Measurements from ENCODE around the gene TBC1D22B. TPM values are rescaled to one million over a fixed set of nuclear protein-coding genes. Genes with fewer than 3 reads are reported as not detected.

The TBC1D22B gene
- total and polyA plus RNA-seq, 2 donors (not counting 3 experiments of a cell fraction or from before 2014, with no cell fraction given): 13.1 to 13.6 TPM

- DNase-seq (ENCODE audit: low read depth, low spot score) (no peak), FAIRE-seq (no peak)
- no peak overlapping the region for H3K9ac ChIP-seq (replicated peaks; ENCODE audit: extremely low read depth, insufficient read depth, low read length)
- no peak overlapping the region for H3K4me3 ChIP-seq (replicated peaks in 1 of 3; ENCODE audit: insufficient read depth in 1 of 3, low read depth in 1 of 3, low read length in 3 of 3)
- TF ChIP-seq, protein P1, sequence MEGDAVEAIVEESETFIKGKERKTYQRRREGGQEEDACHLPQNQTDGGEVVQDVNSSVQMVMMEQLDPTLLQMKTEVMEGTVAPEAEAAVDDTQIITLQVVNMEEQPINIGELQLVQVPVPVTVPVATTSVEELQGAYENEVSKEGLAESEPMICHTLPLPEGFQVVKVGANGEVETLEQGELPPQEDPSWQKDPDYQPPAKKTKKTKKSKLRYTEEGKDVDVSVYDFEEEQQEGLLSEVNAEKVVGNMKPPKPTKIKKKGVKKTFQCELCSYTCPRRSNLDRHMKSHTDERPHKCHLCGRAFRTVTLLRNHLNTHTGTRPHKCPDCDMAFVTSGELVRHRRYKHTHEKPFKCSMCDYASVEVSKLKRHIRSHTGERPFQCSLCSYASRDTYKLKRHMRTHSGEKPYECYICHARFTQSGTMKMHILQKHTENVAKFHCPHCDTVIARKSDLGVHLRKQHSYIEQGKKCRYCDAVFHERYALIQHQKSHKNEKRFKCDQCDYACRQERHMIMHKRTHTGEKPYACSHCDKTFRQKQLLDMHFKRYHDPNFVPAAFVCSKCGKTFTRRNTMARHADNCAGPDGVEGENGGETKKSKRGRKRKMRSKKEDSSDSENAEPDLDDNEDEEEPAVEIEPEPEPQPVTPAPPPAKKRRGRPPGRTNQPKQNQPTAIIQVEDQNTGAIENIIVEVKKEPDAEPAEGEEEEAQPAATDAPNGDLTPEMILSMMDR (IDR thresholded peaks at IDR 0.05; ENCODE audit: extremely low read depth in 1 of 2, insufficient read depth in 1 of 2, low read depth in 1 of 2, low read length in 2 of 2): no peak
- no peak for TF ChIP-seq GATA2 (IDR thresholded peaks at IDR 0.05; ENCODE audit: insufficient read depth, insufficient read length, low read depth, low read length)
- TF ChIP-seq MYC (IDR thresholded peaks at IDR 0.05; ENCODE audit: low read depth, low read length): no peak
- TF ChIP-seq POLR2A (IDR thresholded peaks at IDR 0.05; ENCODE audit: low read depth, low read length): no peak
- no peak for TF ChIP-seq EZH2 (IDR thresholded peaks at IDR 0.05; ENCODE audit: borderline replicate concordance, low read depth, low read length, severe bottlenecking)
- TF ChIP-seq POLR2AphosphoS5 (IDR thresholded peaks at IDR 0.05; ENCODE audit: insufficient read depth, low read depth, low read length): no peak
- no peak for TF ChIP-seq FOS (IDR thresholded peaks at IDR 0.05; ENCODE audit: borderline replicate concordance, insufficient read depth, low read length)
- TF ChIP-seq MAX (IDR thresholded peaks at IDR 0.05; ENCODE audit: insufficient read depth, insufficient read length): no peak
- no peak for TF ChIP-seq JUN (IDR thresholded peaks at IDR 0.05; ENCODE audit: borderline replicate concordance, insufficient read depth, insufficient read length, low read depth)
- intact Hi-C loops (cut with micrococcal nuclease): loop anchor here (10.0 kb wide), 1 partner anchor 291 kb away; no protein-coding TSS in a partner anchor
- POLR2A ChIA-PET: no interaction called here
- no peaks in the 10 kb centered on the region for H4K20me1 ChIP-seq (replicated peaks; ENCODE audit: control insufficient read depth, extremely low read depth, insufficient read depth, low read length)
- H3K4me1 ChIP-seq (ENCODE audit: control insufficient read depth, extremely low read depth, insufficient read depth, low read length): no peaks in the 10 kb centered on the region
- CTCF ChIA-PET: interaction anchor here (0.8 to 4.9 kb wide), 4 partner anchors 9 to 295 kb away, joined by 3 to 41 read pairs (median 4); no protein-coding TSS in a partner anchor
- BruUV-seq (replicated peaks): no TSS peak
- H3K79me2 ChIP-seq (ENCODE audit: control insufficient read depth, insufficient read depth, low read length): no peaks in the 10 kb centered on the region
- dilution Hi-C loops (cut with MboI; ENCODE audit: extremely low pct_ligation_motif_present, low sequenced_read_pairs): no loop called here
- H3K27ac ChIP-seq (ENCODE audit: insufficient read depth, low read depth, low read length): no peak overlapping the region
- H2AFZ ChIP-seq (ENCODE audit: low read depth, low read length): no peak overlapping the region
- H3K9me3 ChIP-seq (replicated peaks; ENCODE audit: control insufficient read depth, insufficient read depth, low read length): no peaks in the 10 kb centered on the region
- H3K9me1 ChIP-seq (replicated peaks; ENCODE audit: control insufficient read depth, extremely low read depth, insufficient read depth, low read length): no peaks in the 10 kb centered on the region
- peaks cover 0 to 35% of the 10 kb centered on the region in 2 experiments for H3K36me3 ChIP-seq (ENCODE audit: control insufficient read depth in 2 of 2, extremely low read depth in 1 of 2, insufficient read depth in 2 of 2, low read length in 2 of 2)
- no peak overlapping the region for H3K4me2 ChIP-seq (ENCODE audit: insufficient read depth, low read length)
- H3K27me3 ChIP-seq (ENCODE audit: control insufficient read depth in 2 of 2, insufficient read depth in 2 of 2, low read length in 2 of 2): no peaks in the 10 kb centered on the region
Measured at GRCh38 chr6:37316071-37316470, 58.5 kb downstream of the TBC1D22B start.

Measured in endothelial cell of umbilical vein (primary cell).